HK-2 (cell line): ENCODE results near the gene NUTM2E.
"Not testable (repeated sequence)": the region's sequence is repeated elsewhere in the genome, so short reads cannot be mapped to it uniquely, and the experiment has no call there.

Source experiments
- DNase-seq: peaks from one replicate; pipeline ENCODE4 v3.0.0-alpha.2; 2018; ENCODE audit not compliant: unreplicated experiment

Gene NUTM2E

GRCh38 chr10:79866903-79867551 is 40.5 kb downstream of the NUTM2E start:
- not testable (repeated sequence) for DNase-seq

GRCh38 chr10:79868023-79868422 is 41.5 kb downstream of the NUTM2E start:
- not testable (repeated sequence) for DNase-seq

GRCh38 chr10:79869439-79870097 is 43.0 kb downstream of the NUTM2E start:
- peak; percentile 7 for DNase-seq

GRCh38 chr10:79871729-79872128 is 45.2 kb downstream of the NUTM2E start:
- not testable (repeated sequence) for DNase-seq
